Right kidney (tissue), 1 donor: ENCODE data around the gene SASH1.
A peak's percentile ranks its signal among the peaks of the same experiment; 100 is the strongest.

Source experiments
- DNase-seq: peaks from one replicate; pipeline ENCODE4 v3.0.0-alpha.2; 2016

The SASH1 gene

DNA sequence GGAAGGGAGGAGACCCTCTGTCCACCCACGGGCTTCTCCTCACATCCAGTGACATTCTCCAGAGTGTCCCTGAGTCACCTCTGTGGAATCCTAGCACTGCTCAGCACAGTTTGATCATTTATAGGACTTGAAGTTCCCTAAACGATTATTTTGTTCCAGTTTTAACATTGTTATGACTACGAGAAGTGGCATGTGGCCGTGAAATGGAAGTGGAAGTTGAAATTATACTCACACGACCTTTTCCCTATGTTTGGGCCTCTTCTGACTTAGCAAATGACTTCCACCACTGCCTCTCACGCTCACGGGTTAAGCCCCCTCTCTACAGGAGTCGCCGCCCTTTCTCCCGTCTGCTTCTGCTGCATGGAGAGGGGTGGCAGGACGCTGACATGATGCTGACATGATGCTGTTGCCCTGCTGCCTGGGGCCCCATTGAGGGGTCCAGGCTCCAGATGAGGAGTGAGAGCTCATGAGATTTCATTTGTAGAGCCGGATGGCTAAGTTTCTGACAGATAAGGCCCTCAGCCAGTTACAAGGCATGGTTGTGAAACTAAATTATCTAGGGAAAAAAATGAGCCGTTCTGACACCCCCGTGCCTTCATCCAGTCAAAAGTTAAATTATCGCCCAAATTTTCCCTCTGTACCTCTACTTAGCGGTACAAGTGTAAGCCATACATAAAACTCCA lies 250.6 kb downstream of the SASH1 start:
- DNase-seq, result no peak

DNA sequence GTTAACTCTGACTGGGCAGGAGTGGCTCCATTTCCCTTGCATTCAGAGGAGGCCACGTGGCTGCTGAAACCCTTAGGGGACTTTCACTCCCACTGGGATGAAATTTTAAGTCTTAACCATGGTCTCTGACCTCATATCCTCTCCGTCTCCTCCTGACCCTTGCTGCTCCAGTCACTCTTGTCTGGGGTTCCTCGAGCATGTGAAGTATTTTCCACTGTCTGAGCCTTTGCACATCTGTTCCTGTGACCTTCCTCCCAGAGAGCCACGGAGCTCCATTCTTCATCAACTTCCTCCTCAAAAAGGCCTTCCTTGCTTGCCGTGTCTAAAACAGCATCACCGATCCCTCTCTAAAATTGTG lies 251.2 kb downstream of the SASH1 start:
- no peak for DNase-seq

DNA sequence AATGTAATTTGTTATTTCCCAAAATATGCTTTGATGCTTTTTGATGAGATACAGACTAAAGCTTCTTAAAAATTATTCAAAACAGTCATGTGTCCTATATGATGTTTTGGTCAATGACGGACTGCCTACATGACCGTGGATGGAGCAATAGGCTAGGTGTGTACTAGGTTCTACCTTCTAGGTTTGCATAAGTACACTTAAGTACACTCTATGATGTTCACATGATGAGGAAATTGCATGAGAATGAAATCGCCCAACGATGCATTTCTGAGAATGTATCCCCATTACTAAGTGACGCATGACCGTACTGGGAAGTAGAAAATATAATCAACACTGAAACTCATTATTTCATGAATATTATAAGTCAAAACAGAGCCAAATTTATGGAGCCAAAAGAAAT lies 252.9 kb downstream of the SASH1 start:
- no peak for DNase-seq

DNA sequence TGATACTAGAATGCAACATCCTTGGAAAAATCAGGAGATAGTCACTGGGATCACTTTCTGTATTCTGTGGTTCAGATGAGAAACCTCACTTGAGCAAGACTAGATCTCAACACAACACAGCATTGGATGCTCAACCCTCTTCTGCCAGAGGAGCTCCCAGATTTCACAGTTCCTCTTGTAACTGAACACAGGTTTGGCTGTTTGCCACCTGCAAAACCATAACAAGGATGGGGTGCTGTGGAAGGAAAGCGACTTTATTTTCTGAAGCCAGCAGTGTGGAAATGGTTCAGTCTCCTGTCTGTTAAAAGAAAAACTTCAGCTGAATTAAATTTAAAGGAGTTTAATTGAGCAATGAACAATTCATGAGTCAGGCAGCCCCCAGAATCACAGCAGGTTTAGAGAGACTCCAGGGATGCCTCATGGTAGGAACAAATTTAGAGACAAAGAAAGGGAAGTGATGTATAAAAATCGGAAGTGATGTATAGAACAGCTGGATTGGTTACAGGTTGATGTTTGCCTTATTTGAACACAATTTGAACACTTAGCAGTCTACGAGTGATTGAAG lies 254.3 kb downstream of the SASH1 start:
- DNase-seq, result no peak

DNA sequence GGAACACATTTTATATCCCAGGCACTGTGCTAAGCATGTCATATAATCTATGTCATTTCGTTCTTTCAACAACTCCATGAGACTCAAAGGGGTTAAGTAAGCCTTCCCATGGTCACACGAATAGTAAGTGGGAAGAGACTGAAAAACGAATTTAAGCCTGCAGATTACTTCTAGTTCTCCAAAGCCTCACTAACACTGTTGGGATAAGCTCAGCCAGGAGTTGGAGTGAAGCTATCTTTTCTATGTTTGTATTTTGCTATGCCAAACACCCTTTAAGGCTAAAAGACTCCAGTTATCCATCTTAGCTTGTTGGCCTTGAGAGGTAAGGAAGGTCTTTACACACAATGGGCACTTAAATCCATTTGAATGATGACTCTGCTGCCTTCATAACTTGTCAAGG lies 256.1 kb downstream of the SASH1 start:
- DNase-seq, result no peak

DNA sequence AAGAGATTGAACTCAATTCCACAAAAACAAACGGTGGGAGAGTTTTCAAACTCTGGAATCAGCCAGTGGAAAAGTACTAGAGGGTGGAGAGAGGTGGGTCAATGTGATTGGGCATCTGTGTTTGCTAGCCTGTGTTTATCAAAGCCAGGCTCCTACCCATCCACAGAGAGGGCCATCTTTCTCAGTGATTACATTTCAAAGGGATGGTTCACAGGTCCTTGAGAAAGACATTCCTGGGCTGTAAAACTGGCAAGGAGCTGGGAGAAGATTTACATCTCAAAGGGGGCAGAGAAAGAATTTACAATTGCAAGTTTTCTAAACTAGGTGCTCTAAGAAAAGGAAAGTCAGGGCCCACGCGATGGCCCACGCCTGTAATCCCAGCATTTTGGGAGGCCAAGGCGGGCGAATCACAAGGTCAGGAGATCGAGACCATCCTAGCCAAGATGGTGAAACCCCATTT lies 257.4 kb downstream of the SASH1 start:
- DNase-seq, result peak; percentile 10
